Liver (tissue), 9 donors: ENCODE results near the gene KRT83. TPM values are rescaled to one million over a fixed set of nuclear protein-coding genes. Genes with fewer than 3 reads are reported as not detected.
"Not testable (repeated sequence)": the region's sequence is repeated elsewhere in the genome, so short reads cannot be mapped to it uniquely, and the experiment has no call there.

Source experiments
- DNase-seq: peaks from one replicate; pipeline ENCODE4 v3.0.0-alpha.2; 2017; ENCODE audit warnings: low spot score
- H3K27ac ChIP-seq, 2 donors: one replicate each; pipeline ENCODE4 v1.7.0; 2013; ENCODE audit warnings: inconsistent platforms in 2 of 2, low read length in 2 of 2, control low read depth in 1 of 2, low read depth in 1 of 2, mild to moderate bottlenecking in 1 of 2
- H3K27me3 ChIP-seq, 4 donors: one replicate each; pipeline versions ENCODE4 v1.6.1 to v1.7.0; 2013; ENCODE audit warnings: low read length in 3 of 4, inconsistent platforms in 1 of 4, mild to moderate bottlenecking in 1 of 4, moderate library complexity in 1 of 4; ENCODE audit not compliant: control insufficient read depth in 4 of 4, insufficient read depth in 4 of 4
- H3K36me3 ChIP-seq, 4 donors: one replicate each; pipeline versions ENCODE4 v1.6.1 to v1.7.0; 2013; ENCODE audit warnings: low read length in 3 of 4, mild to moderate bottlenecking in 3 of 4, low read depth in 1 of 4, moderate library complexity in 1 of 4; ENCODE audit not compliant: control insufficient read depth in 4 of 4, insufficient read depth in 3 of 4
- H3K4me1 ChIP-seq, 4 donors: one replicate each; pipeline versions ENCODE4 v1.6.1 to v1.7.0; 2013; ENCODE audit warnings: low read length in 3 of 4, mild to moderate bottlenecking in 3 of 4, moderate library complexity in 1 of 4; ENCODE audit not compliant: control insufficient read depth in 4 of 4, insufficient read depth in 4 of 4
- H3K4me3 ChIP-seq, 3 donors: one replicate each; pipeline versions ENCODE4 v1.6.1 to v1.7.0; 2013; ENCODE audit warnings: low read length in 3 of 3, control low read depth in 1 of 3, low read depth in 1 of 3, mild to moderate bottlenecking in 1 of 3
- H3K9ac ChIP-seq, 2 donors: one replicate each; pipeline ENCODE4 v1.7.0; 2013; ENCODE audit warnings: low read length in 2 of 2, mild to moderate bottlenecking in 2 of 2, moderate library complexity in 2 of 2, control low read depth in 1 of 2, low read depth in 1 of 2
- H3K9me3 ChIP-seq, 4 donors: one replicate each; pipeline versions ENCODE4 v1.6.1 to v1.7.0; 2013; ENCODE audit warnings: low read length in 3 of 4; ENCODE audit not compliant: control insufficient read depth in 4 of 4
- ATF3 ChIP-seq: IDR thresholded peaks from 2 replicates; pipeline ENCODE4 v1.6.1; 2016; ENCODE audit warnings: antibody characterized with exemption
- CTCF ChIP-seq: fragments of 150-350 bp; IDR thresholded peaks from 2 replicates; pipeline ENCODE4 v1.5.1; 2017; ENCODE audit warnings: improper control_type of control experiment, low read depth, low read length; ENCODE audit not compliant: missing input control
- EGR1 ChIP-seq, 2 donors: IDR thresholded peaks; 2 replicates each; pipeline ENCODE4 v1.6.1; 2016 to 2018; ENCODE audit warnings: antibody characterized with exemption in 2 of 2, low read depth in 2 of 2
- FOXA1 ChIP-seq: IDR thresholded peaks from 2 replicates; pipeline ENCODE4 v1.6.1; 2016; ENCODE audit warnings: antibody characterized with exemption
- FOXA2 ChIP-seq: IDR thresholded peaks from 2 replicates; pipeline ENCODE4 v1.6.1; 2016; ENCODE audit warnings: antibody characterized with exemption
- GABPA ChIP-seq, 2 donors: IDR thresholded peaks in 1 of 2; conservative IDR thresholded peaks in 1 of 2; 2 replicates each; pipeline ENCODE4 v1.6.1; 2016; ENCODE audit warnings: antibody characterized with exemption in 2 of 2, mild to moderate bottlenecking in 1 of 2, moderate library complexity in 1 of 2
- HNF4A ChIP-seq, 2 donors: conservative IDR thresholded peaks; 2 replicates each; pipeline ENCODE4 v1.6.1; 2016; ENCODE audit warnings: antibody characterized with exemption in 2 of 2, mild to moderate bottlenecking in 2 of 2
- HNF4G ChIP-seq: IDR thresholded peaks from 2 replicates; pipeline ENCODE4 v1.6.1; 2016; ENCODE audit warnings: antibody characterized with exemption
- JUND ChIP-seq, 2 donors: IDR thresholded peaks; 2 replicates each; pipeline ENCODE4 v1.6.1; 2016; ENCODE audit warnings: antibody characterized with exemption in 2 of 2
- MAX ChIP-seq: IDR thresholded peaks from 2 replicates; pipeline ENCODE4 v1.6.1; 2016; ENCODE audit warnings: antibody characterized with exemption
- NR2F2 ChIP-seq: IDR thresholded peaks from 2 replicates; pipeline ENCODE4 v1.6.1; 2016; ENCODE audit warnings: antibody characterized with exemption
- RAD21 ChIP-seq, 2 donors: IDR thresholded peaks; 2 replicates each; pipeline ENCODE4 v1.6.1; 2016; ENCODE audit warnings: antibody characterized with exemption in 2 of 2, mild to moderate bottlenecking in 2 of 2
- REST ChIP-seq: IDR thresholded peaks from 2 replicates; pipeline ENCODE4 v1.6.1; 2016; ENCODE audit warnings: antibody characterized with exemption, mild to moderate bottlenecking
- RXRA ChIP-seq, 2 donors: IDR thresholded peaks; 2 replicates each; pipeline ENCODE4 v1.6.1; 2017 to 2018; ENCODE audit warnings: antibody characterized with exemption in 2 of 2, mild to moderate bottlenecking in 1 of 2
- SP1 ChIP-seq: IDR thresholded peaks from 2 replicates; pipeline ENCODE4 v1.6.1; 2018; ENCODE audit warnings: antibody characterized with exemption, mild to moderate bottlenecking
- TAF1 ChIP-seq: conservative IDR thresholded peaks from 2 replicates; pipeline ENCODE4 v1.6.1; 2016; ENCODE audit warnings: antibody characterized with exemption, mild to moderate bottlenecking
- YY1 ChIP-seq: IDR thresholded peaks from 2 replicates; pipeline ENCODE4 v1.6.1; 2016; ENCODE audit warnings: antibody characterized with exemption, mild to moderate bottlenecking
- ZBTB33 ChIP-seq: IDR thresholded peaks from 2 replicates; pipeline ENCODE4 v1.6.1; 2016; ENCODE audit warnings: antibody characterized with exemption
- WGBS: extraction: QIAGEN DNeasy Blood & Tissue Kit; methylation state at CpG from one replicate; pipeline ENCODE4 v1.1.7; 2013; 5-methylcytosine and 5-hydroxymethylcytosine counted together
- polyA plus RNA-seq, 2 donors: library from polyadenylated mRNA; stranded (reverse) in 1 of 2; unstranded in 1 of 2; fragments of 200-250 nt in 1 of 2; fragments of >200 nt in 1 of 2; fragmentation: Nextera tagmentation in 1 of 2; extraction: Ambion mirVana in 1 of 2; gene quantifications; one replicate each; pipeline versions ENCODE4 v1.2.1 to v1.2.3, GENCODE V29; 2013 to 2015
- total RNA-seq, 2 donors: library from RNA; depleted of rRNA; stranded (reverse); fragments of >200 nt; gene quantifications; one replicate each; pipeline ENCODE4 v1.2.3, GENCODE V29; 2014
- donor health status: healthy.
- donor health status: healthy.
- donor health status: healthy.
- donor health status: healthy.
- donor health status: healthy.

KRT83 gene
- total and polyA plus RNA-seq, 4 donors: not detected

- Histone ChIP-seq H3K36me3 (no peaks in the 10 kb centered on the region), H3K27me3 (peaks cover 3 to 10% (median 7%) of the 10 kb centered on the region in 4 donors), H3K4me1 (no peaks in the 10 kb centered on the region), H3K9me3 (no peaks in the 10 kb centered on the region), H3K4me3 (no peak overlapping the region), H3K9ac (no peak overlapping the region), H3K27ac (no peak overlapping the region)
- DNase-seq: no peak
- WGBS: 93% methylated on average over 1 of the region's 1 CpG
- TF ChIP-seq REST (no peak), ATF3 (no peak), SP1 (no peak), RXRA (IDR thresholded peaks at IDR 0.05) (no peak), RAD21 (IDR thresholded peaks at IDR 0.05) (no peak)
Observed at GRCh38 chr12:52293926-52294325, 27.3 kb downstream of the KRT83 start.

- Histone ChIP-seq H3K27ac (no peak within 1 kb of the TSS), H3K36me3 (no peaks in the 10 kb centered on the region), H3K9ac (no peak within 1 kb of the TSS), H3K27me3 (peaks cover 0 to 8% (median 7%) of the 10 kb centered on the region in 4 donors), H3K9me3 (no peaks in the 10 kb centered on the region), H3K4me1 (no peaks in the 10 kb centered on the region), H3K4me3 (no peak within 1 kb of the TSS)
- DNase-seq: no peak
- 40% methylated on average over 24 of the region's 32 CpGs for WGBS
- no peak for TF ChIP-seq EGR1 (IDR thresholded peaks at IDR 0.05; ENCODE audit: low read depth in 2 of 2)
- TF ChIP-seq SP1: no peak
- TF ChIP-seq RXRA (IDR thresholded peaks at IDR 0.05): no peak
- TF ChIP-seq GABPA (IDR thresholded peaks at IDR 0.05 in 1 of 2, conservative IDR thresholded peaks at IDR 0.05 in 1 of 2): no peak
- TF ChIP-seq FOXA2: no peak
- TF ChIP-seq MAX: no peak
- no peak for TF ChIP-seq FOXA1
- TF ChIP-seq ATF3: no peak
- TF ChIP-seq YY1: no peak
- TF ChIP-seq RAD21 (IDR thresholded peaks at IDR 0.05): no peak
- no peak for TF ChIP-seq HNF4A (conservative IDR thresholded peaks at IDR 0.05)
- no peak for TF ChIP-seq JUND (IDR thresholded peaks at IDR 0.05)
- no peak for TF ChIP-seq CTCF
- no peak for TF ChIP-seq TAF1
- no peak for TF ChIP-seq NR2F2
- TF ChIP-seq ZBTB33: no peak
- TF ChIP-seq HNF4G: no peak
Observed at GRCh38 chr12:52291267-52291935, 29.8 kb downstream of the KRT83 start, which contains the start of gene KRT81. Gene KRT81, minus strand, starts transcription at chr12:52291534. Its CDS starts 69 bp downstream, at chr12:52291465.

- H3K9ac ChIP-seq, H3K4me1 ChIP-seq, DNase-seq, H3K27me3 ChIP-seq, H3K4me3 ChIP-seq, H3K27ac ChIP-seq, H3K9me3 ChIP-seq, H3K36me3 ChIP-seq: not testable (repeated sequence)
- WGBS: no CpG with 5 or more reads among the region's 5 CpGs
Observed at GRCh38 chr12:52290483-52291134, 30.6 kb downstream of the KRT83 start.
